Rectal smooth muscle tissue (tissue), 1 donor: ENCODE measurements around the gene TACR1.

ENCODE experiments used
- H3K27ac ChIP-seq: one replicate; pipeline ENCODE4 v1.7.0; 2013; ENCODE audit warnings: low read depth, low read length, inconsistent platforms
- H3K27me3 ChIP-seq: one replicate; pipeline ENCODE4 v1.7.0; 2013; ENCODE audit warnings: low read length; ENCODE audit not compliant: control insufficient read depth, insufficient read depth
- H3K36me3 ChIP-seq: one replicate; pipeline ENCODE4 v1.7.0; 2013; ENCODE audit warnings: low read length; ENCODE audit not compliant: control insufficient read depth, insufficient read depth
- H3K4me1 ChIP-seq: one replicate; pipeline ENCODE4 v1.7.0; 2013; ENCODE audit warnings: low read length; ENCODE audit not compliant: control insufficient read depth, insufficient read depth
- H3K4me3 ChIP-seq: one replicate; pipeline ENCODE4 v1.7.0; 2013; ENCODE audit warnings: low read length
- H3K9ac ChIP-seq: one replicate; pipeline ENCODE4 v1.7.0; 2013; ENCODE audit warnings: low read length

TACR1 gene

DNA sequence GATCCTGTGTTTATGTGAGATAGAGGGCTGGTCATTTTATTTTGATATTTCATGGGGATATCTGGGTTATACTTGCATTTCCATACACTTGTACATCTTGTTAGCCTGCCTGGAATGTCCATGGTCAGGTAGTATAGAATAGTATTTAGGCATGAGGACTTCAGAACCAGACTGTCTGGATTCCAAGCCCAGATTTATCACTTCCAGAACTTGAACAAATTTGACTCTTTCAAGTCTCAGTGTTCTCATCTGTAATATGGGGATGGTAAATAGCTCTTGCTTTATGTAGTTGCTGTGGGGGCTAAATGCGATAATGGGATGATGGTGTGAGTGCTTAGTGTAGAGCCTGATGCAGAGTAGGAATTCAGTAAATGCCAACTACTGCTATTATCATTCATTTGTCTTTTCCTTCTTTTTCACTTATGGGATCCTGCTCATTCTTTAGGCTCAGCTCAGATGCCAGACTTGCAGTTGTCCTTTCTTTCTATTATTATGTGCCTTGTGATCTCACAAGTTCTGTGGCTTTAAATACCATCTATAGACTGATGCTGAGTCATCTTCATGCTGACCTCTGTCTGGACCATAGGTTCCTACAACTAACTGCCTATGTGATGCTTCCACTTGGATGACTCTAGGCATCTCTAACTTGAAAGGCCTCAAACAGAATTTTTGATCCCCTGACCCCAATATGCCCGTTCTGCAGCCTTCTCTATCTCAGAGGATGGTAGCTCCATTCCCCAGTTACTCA is 173.5 kb downstream of the TACR1 start:
- Histone ChIP-seq H3K4me1 (no peaks in the 10 kb centered on the region), H3K27me3 (no peaks in the 10 kb centered on the region), H3K9ac (no peak overlapping the region), H3K27ac (no peak overlapping the region), H3K36me3 (no peaks in the 10 kb centered on the region), H3K4me3 (no peak overlapping the region)

DNA sequence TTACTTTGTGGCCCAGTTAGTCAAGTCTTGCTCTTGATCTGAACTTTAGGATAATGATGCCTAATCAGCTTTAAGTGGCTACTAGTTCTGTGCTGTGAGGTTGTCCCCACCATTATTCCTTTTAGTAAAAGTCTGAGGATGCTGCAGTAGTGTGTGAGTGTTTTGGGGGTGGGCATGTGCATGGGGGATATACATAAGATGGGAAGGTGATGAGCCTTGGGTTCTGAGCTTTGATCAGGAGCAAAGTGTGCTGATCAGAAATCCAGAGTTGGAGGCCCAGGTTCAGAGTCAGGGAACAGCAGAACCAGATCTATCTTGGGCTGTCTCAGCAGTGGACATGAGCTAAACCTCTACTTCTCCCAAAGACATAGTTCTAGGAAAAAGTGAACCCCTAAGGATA is 174.1 kb downstream of the TACR1 start:
- no peak overlapping the region for H3K27ac ChIP-seq
- no peaks in the 10 kb centered on the region for H3K4me1 ChIP-seq
- H3K4me3 ChIP-seq, result no peak overlapping the region
- H3K36me3 ChIP-seq, result no peaks in the 10 kb centered on the region
- no peaks in the 10 kb centered on the region for H3K27me3 ChIP-seq
- H3K9ac ChIP-seq, result no peak overlapping the region

DNA sequence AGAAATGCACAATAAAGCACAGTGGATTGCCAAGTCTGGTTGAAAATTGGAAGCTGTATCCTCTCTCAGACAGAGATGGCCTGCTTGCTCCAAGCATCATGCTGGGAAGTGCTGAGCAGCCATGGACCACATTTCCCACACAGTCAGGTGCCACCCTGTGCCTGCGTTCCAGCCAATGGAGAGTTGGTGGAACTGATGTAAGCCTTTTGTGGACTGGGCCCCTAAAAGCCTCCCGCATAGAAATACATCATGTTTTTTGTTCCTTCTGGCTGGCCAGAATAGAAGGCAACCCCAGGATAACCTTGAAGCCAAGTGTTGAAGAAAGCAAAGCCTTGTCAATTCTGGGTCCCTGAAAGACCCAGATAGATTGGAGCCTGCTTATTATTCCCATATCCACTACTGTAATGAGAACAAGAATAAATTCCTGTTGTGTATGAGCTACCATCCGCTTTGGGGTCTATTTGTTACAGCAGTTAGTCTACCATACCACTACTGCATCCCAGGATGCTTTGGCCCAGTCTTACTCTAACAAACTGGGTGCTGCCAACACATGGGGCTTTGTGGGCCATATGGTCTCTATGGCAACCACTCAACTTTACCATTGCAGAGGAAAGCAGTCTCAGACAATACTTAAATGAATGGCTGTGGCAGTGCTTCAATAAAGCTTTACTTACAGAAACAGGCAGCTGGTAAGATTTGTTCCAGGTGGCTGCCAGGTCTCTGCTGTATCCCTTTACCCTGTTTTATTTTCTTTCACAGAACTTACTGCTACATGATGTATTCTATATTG is 175.5 kb downstream of the TACR1 start:
- Histone ChIP-seq H3K9ac (no peak overlapping the region), H3K27me3 (no peaks in the 10 kb centered on the region), H3K4me3 (no peak overlapping the region), H3K36me3 (no peaks in the 10 kb centered on the region), H3K27ac (no peak overlapping the region), H3K4me1 (no peaks in the 10 kb centered on the region)

DNA sequence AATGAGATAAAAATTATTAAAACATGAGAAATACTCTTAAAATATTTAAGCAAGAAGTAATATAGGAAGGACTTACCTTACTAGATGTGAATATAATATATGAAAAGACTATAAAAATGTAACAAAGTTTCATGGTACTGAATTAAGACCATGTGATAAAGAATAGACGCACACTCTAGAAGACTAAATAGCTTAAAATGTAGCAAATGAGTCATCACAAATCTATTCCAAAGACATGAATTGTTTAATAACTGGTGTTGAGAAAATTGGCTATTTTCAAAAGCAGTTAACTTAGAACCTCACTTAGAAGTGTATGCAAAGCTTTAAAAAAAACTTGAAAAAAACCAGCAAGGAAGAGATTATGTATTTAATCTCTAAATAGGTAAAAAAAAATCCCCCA is 176.8 kb downstream of the TACR1 start:
- H3K4me1 ChIP-seq, result no peaks in the 10 kb centered on the region
- H3K27me3 ChIP-seq, result no peaks in the 10 kb centered on the region
- H3K27ac ChIP-seq, result no peak overlapping the region
- H3K4me3 ChIP-seq, result no peak overlapping the region
- H3K9ac ChIP-seq, result no peak overlapping the region
- H3K36me3 ChIP-seq, result no peaks in the 10 kb centered on the region

DNA sequence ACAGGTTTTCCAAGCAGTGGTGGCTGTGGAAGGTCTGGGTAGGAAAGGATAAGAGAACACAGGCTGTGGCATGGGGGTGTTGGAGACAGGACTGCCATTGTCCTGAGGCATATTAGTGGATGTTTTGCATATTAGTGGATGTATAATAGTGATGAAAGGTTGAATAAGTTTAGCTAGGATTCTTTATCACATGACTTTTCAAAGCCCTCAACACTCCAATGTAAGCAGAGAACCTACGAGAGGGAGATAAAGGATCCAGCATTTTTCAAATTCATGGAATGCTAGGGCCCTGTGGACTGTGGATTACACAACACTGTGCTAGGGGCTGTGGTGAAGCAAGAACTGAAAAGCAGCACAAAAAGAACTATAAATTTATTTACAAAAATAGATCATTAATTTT is 177.6 kb downstream of the TACR1 start:
- H3K36me3 ChIP-seq, result no peaks in the 10 kb centered on the region
- H3K4me3 ChIP-seq, result no peak overlapping the region
- no peak overlapping the region for H3K27ac ChIP-seq
- H3K9ac ChIP-seq, result no peak overlapping the region
- no peaks in the 10 kb centered on the region for H3K4me1 ChIP-seq
- no peaks in the 10 kb centered on the region for H3K27me3 ChIP-seq

DNA sequence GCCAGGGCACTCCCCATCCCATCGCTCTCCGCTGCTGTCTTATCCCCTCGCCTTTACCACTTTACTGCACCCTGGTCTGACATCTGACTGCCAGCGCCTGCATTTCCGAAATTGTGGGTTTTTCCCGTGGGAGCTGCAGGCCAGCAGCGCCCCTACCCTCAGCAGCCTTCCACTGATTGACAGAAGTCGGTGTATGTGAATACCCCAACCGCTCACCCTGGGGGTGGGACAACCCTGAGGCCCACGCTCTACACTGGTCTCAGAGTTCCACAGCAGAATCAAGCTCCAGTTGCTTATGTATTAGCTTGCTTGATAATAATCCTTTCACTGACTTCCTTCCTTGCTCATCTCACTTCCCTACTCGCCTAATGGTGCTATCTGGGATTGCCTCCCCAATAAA is 178.8 kb downstream of the TACR1 start:
- no peak overlapping the region for H3K9ac ChIP-seq

DNA sequence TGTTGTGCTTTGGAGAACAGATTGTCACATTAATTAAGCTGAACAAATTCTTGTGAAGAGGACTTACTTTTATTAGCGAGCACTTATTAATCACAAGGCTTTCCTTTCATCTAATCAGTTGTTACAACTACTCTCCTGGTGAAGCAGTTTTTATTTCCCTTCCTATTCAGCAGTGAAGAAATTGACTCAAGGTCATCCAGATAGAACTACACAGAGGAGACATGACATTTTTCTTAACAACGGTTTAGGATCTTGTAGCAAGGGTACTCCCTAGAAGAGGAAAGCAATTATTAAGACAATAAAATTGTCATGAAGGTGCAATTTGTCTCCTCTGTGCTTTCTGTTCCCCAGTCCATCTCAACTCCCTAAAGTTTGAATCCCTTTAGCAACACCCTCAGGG is 179.5 kb downstream of the TACR1 start:
- Histone ChIP-seq H3K36me3 (no peaks in the 10 kb centered on the region), H3K4me1 (no peaks in the 10 kb centered on the region), H3K4me3 (no peak overlapping the region), H3K27ac (no peak overlapping the region), H3K9ac (no peak overlapping the region), H3K27me3 (no peaks in the 10 kb centered on the region)

More for the DNA sequence above, 178.8 kb downstream of the TACR1 start:
- Histone ChIP-seq H3K27me3 (no peaks in the 10 kb centered on the region), H3K36me3 (no peaks in the 10 kb centered on the region), H3K4me1 (no peaks in the 10 kb centered on the region), H3K27ac (no peak overlapping the region), H3K4me3 (no peak overlapping the region)

DNA sequence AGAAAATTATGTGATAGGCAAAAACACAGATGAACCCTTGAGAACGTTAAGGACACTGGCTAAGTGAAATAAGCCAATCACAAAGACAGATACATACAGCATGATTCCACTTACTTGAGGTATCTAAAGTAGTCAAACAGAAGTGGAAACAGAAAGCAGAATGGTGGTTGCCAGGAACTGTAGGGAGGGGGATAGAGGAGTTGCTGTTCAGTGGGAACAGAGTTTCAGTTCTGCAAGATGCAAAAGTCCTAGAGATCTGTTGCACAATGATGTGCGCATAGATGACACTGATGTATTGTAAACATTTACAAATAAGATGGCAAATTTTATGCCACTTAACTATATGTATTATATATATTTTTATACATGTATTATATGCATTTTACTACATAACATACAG is 181.2 kb downstream of the TACR1 start:
- H3K36me3 ChIP-seq, result no peaks in the 10 kb centered on the region
- H3K27ac ChIP-seq, result no peak overlapping the region
- no peak overlapping the region for H3K4me3 ChIP-seq
- H3K4me1 ChIP-seq, result no peaks in the 10 kb centered on the region
- no peak overlapping the region for H3K9ac ChIP-seq
- no peaks in the 10 kb centered on the region for H3K27me3 ChIP-seq

DNA sequence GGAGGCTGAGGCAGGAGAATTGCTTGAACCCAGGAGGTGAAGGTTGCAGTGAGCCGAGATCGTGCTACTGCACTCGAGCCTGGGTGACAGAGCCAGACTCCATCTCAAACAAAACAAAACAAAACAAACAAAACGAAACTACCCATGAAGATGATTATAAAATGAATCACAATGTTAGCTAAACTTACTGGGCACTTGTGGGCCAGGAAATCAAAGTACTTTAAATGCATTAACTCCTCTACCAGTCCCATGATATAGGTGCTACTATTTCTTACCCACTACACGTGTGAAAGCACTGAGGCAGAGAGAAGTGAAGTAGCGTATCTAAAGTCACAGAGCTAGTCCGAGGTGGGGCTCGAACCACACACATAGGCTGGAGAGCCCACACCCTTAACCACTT is 187.2 kb downstream of the TACR1 start:
- Histone ChIP-seq H3K9ac (no peak overlapping the region), H3K27ac (no peak overlapping the region), H3K36me3 (no peaks in the 10 kb centered on the region)

DNA sequence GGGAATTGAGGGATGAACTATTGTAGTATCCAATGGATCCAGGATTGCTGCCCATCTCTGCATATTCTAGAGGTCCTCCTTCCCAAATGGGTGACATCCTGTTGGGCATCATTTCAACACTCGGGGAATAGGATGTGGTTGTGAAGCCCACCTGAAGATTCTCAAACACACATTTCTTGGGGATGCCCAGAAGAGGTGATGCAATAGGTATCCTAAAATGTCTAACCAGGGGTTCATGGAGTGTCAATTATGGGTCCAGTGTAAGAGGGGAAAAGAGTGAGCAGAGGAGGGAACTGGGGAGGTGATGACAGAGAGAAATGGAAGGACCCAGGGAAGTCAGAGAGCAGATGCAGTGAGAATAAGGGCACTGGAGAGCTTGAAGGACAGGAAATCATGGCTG is 188.7 kb downstream of the TACR1 start:
- Histone ChIP-seq H3K27ac (no peak overlapping the region), H3K4me1 (no peaks in the 10 kb centered on the region), H3K27me3 (no peaks in the 10 kb centered on the region), H3K36me3 (no peaks in the 10 kb centered on the region), H3K4me3 (no peak overlapping the region), H3K9ac (no peak overlapping the region)

More for the DNA sequence above, 187.2 kb downstream of the TACR1 start:
- Histone ChIP-seq H3K27me3 (no peaks in the 10 kb centered on the region), H3K4me1 (no peaks in the 10 kb centered on the region), H3K4me3 (no peak overlapping the region)

DNA sequence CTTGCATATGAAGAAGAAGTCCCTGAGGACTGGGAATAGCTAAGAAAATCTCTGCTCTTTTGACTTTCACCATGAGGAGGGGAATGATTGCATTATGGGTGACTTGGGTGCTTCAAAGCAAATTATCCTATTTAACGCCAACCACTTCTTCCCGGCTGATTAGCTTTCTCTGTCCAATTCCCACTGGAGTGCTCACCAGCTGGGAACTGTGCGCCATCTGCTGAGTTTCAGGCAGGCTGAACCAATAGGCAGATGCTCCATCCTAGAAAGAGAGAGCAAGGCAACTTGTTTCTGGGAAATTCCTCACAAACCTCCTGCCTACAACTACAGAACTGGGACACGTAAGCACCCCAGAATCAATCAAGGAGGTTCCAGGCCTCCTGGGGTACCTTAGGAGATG is 191.5 kb downstream of the TACR1 start:
- no peaks in the 10 kb centered on the region for H3K36me3 ChIP-seq
- H3K27me3 ChIP-seq, result no peaks in the 10 kb centered on the region
- no peak overlapping the region for H3K4me3 ChIP-seq
- H3K9ac ChIP-seq, result no peak overlapping the region
- no peak overlapping the region for H3K27ac ChIP-seq
- H3K4me1 ChIP-seq, result no peaks in the 10 kb centered on the region

DNA sequence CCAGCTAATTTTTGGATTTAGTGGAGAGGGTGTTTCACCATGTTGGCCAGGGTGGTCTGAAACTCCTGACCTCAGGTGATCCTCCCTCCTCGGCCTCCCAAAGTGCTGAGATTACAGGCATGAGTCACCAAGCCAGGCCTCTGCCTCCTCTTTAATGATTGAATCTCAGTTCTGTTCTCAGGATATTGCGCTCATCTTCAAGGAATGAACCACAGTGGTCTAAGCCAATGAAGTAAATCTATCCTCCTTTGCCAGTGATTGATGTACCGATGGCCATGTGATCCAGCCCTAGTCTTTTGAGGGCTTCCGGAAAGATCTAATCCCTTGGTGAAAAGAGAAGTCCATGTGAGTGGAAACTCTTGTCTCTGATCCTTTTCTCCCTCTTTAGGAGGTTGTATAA is 192.3 kb downstream of the TACR1 start:
- H3K4me3 ChIP-seq, result no peak overlapping the region
- no peak overlapping the region for H3K27ac ChIP-seq
- H3K36me3 ChIP-seq, result no peaks in the 10 kb centered on the region
- no peaks in the 10 kb centered on the region for H3K27me3 ChIP-seq
- no peak overlapping the region for H3K9ac ChIP-seq
- no peaks in the 10 kb centered on the region for H3K4me1 ChIP-seq

DNA sequence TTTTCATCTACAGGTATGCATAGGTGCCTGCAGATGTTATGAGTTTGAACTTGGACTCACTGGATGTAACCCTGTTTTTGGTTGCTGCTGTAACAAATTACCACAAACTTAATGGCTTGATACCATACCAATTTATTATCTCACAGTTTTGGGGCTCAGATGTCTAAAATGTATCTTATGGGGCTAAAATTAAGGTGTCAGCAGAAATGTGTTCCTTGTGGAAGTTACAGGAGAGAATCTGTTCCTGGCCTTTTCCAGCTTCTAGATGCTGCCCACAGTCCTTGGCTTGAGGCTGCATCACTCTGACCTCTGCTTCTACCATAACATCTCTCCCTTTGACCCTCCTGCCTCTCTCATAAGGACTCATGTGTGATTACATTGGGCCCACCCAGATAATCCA is 193.3 kb downstream of the TACR1 start:
- H3K27ac ChIP-seq, result no peak overlapping the region

More for the DNA sequence above, 193.3 kb downstream of the TACR1 start:
- H3K27me3 ChIP-seq, result no peaks in the 10 kb centered on the region
- no peak overlapping the region for H3K9ac ChIP-seq
- no peaks in the 10 kb centered on the region for H3K4me1 ChIP-seq
- no peaks in the 10 kb centered on the region for H3K36me3 ChIP-seq
- no peak overlapping the region for H3K4me3 ChIP-seq
